Neutrophil (primary cell): Measurements from ENCODE around the gene TDP2.

Experiments used
- H3K27ac ChIP-seq: fragments of 200-600 bp; sonication (generic); 2 replicates; pipeline ENCODE4 v1.5.1; 2016; ENCODE audit warnings: mild to moderate bottlenecking, moderate library complexity
- H3K27me3 ChIP-seq: fragments of 200-600 bp; sonication (generic); 2 replicates; pipeline ENCODE4 v1.6.0; 2016; ENCODE audit warnings: mild to moderate bottlenecking
- H3K36me3 ChIP-seq: fragments of 200-600 bp; sonication (generic); 2 replicates; pipeline ENCODE4 v1.5.1; 2017
- H3K4me1 ChIP-seq, 2 experiments: fragments of 200-600 bp in 1 of 2; sonication (generic) in 1 of 2; 1 replicate in 1 of 2; 2 replicates in 1 of 2; pipeline versions ENCODE4 v1.5.1 to v1.6.1; 2013 to 2016; ENCODE audit warnings: low read depth in 1 of 2, low read length in 1 of 2, mild to moderate bottlenecking in 1 of 2, moderate library complexity in 1 of 2; ENCODE audit not compliant: control insufficient read depth in 1 of 2, insufficient read depth in 1 of 2
- H3K4me3 ChIP-seq, 2 experiments: fragments of 200-600 bp in 1 of 2; sonication (generic) in 1 of 2; 1 replicate in 1 of 2; 2 replicates in 1 of 2; pipeline ENCODE4 v1.5.1; 2013 to 2016; ENCODE audit warnings: low read depth in 1 of 2, low read length in 1 of 2, mild to moderate bottlenecking in 1 of 2, moderate library complexity in 1 of 2
- H3K9me3 ChIP-seq: fragments of 200-600 bp; sonication (generic); 2 replicates; pipeline ENCODE4 v1.5.1; 2016
- CTCF ChIP-seq: fragments of 200-600 bp; sonication (generic); IDR thresholded peaks from 2 replicates; pipeline ENCODE4 v1.5.1; 2016; ENCODE audit warnings: antibody characterized with exemption

Gene TDP2

GRCh38 chr6:24659561-24659960, 7.1 kb downstream of the TDP2 start:
- H3K27ac ChIP-seq: peak overlapping the region; percentile 97
- H3K4me1 ChIP-seq: peaks cover 44 to 45% of the 10 kb centered on the region in 2 experiments
- TF ChIP-seq CTCF: no peak
- H3K36me3 ChIP-seq: peaks cover 53% of the 10 kb centered on the region
- H3K9me3 ChIP-seq: no peaks in the 10 kb centered on the region
- H3K27me3 ChIP-seq: no peaks in the 10 kb centered on the region
- peak overlapping the region; percentile 26 to 30 for H3K4me3 ChIP-seq

- peak overlapping the region; percentile 26 to 30 for H3K4me3 ChIP-seq
- H3K4me1 ChIP-seq: peaks cover 38% of the 10 kb centered on the region in 2 experiments
- no peaks in the 10 kb centered on the region for H3K27me3 ChIP-seq
- H3K27ac ChIP-seq: peak overlapping the region; percentile 97
- peaks cover 53% of the 10 kb centered on the region for H3K36me3 ChIP-seq
- no peaks in the 10 kb centered on the region for H3K9me3 ChIP-seq
- no peak for TF ChIP-seq CTCF
Observed at GRCh38 chr6:24658573-24659560, 7.8 kb downstream of the TDP2 start.

- Histone ChIP-seq H3K36me3 (peaks cover 65% of the 10 kb centered on the region), H3K9me3 (no peaks in the 10 kb centered on the region), H3K27ac (peak overlapping the region; percentile 73), H3K4me3 (no peak overlapping the region), H3K4me1 (peaks cover 29 to 32% of the 10 kb centered on the region in 2 experiments), H3K27me3 (no peaks in the 10 kb centered on the region)
- TF ChIP-seq CTCF: no peak
Observed at GRCh38 chr6:24655215-24655614, 11.5 kb downstream of the TDP2 start.

GRCh38 chr6:24650365-24650764, 16.3 kb downstream of the TDP2 start:
- H3K4me1 ChIP-seq: peaks cover 9 to 10% of the 10 kb centered on the region in 2 experiments
- no peak overlapping the region for H3K4me3 ChIP-seq
- H3K27ac ChIP-seq: peak overlapping the region; percentile 45
- H3K9me3 ChIP-seq: no peaks in the 10 kb centered on the region
- peaks cover 3% of the 10 kb centered on the region for H3K27me3 ChIP-seq
- H3K36me3 ChIP-seq: peaks cover 63% of the 10 kb centered on the region
- no peak for TF ChIP-seq CTCF

GRCh38 chr6:24649691-24650090, 17.0 kb downstream of the TDP2 start:
- Histone ChIP-seq H3K36me3 (peaks cover 58% of the 10 kb centered on the region), H3K4me3 (no peak overlapping the region), H3K4me1 (peaks cover 13% of the 10 kb centered on the region in 2 experiments), H3K27me3 (peaks cover 9% of the 10 kb centered on the region), H3K27ac (peak overlapping the region; percentile 45), H3K9me3 (no peaks in the 10 kb centered on the region)
- TF ChIP-seq CTCF: no peak
